ENCODE measurements around the gene RMI1.
"Not testable (repeated sequence)": the region's sequence is repeated elsewhere in the genome, so short reads cannot be mapped to it uniquely, and the experiment has no call there.

RMI1 gene

GRCh38 chr9:84024041-84024575 lies 43.5 kb downstream of the RMI1 start:
- no peak overlapping the region for H3K27ac Mint-ChIP-seq
- no peaks in the 10 kb centered on the region for H3K36me3 Mint-ChIP-seq (ENCODE audit: low read depth)

GRCh38 chr9:84027201-84027600 lies 46.6 kb downstream of the RMI1 start:
- no peak overlapping the region for H3K27ac Mint-ChIP-seq

More at GRCh38 chr9:84024041-84024575, 43.5 kb downstream of the RMI1 start:
- H3K27me3 Mint-ChIP-seq = peaks cover 3% of the 10 kb centered on the region
- H3K4me1 Mint-ChIP-seq (ENCODE audit: low read depth) = no peaks in the 10 kb centered on the region
- no peak overlapping the region for H3K4me3 Mint-ChIP-seq
- no peaks in the 10 kb centered on the region for H3K9me3 Mint-ChIP-seq

GRCh38 chr9:84031534-84031933 lies 50.9 kb downstream of the RMI1 start:
- Mint-ChIP-seq H3K4me1 (ENCODE audit: low read depth) (no peaks in the 10 kb centered on the region), H3K4me3 (no peak overlapping the region), H3K36me3 (ENCODE audit: low read depth) (no peaks in the 10 kb centered on the region), H3K27me3 (peaks cover 6% of the 10 kb centered on the region), H3K9me3 (no peaks in the 10 kb centered on the region), H3K27ac (no peak overlapping the region)

More at GRCh38 chr9:84027201-84027600, 46.6 kb downstream of the RMI1 start:
- no peaks in the 10 kb centered on the region for H3K9me3 Mint-ChIP-seq
- H3K4me1 Mint-ChIP-seq (ENCODE audit: low read depth) = no peaks in the 10 kb centered on the region
- no peak overlapping the region for H3K4me3 Mint-ChIP-seq
- no peaks in the 10 kb centered on the region for H3K36me3 Mint-ChIP-seq (ENCODE audit: low read depth)
- H3K27me3 Mint-ChIP-seq = peaks cover 3% of the 10 kb centered on the region

- H3K27ac Mint-ChIP-seq; H3K4me3 Mint-ChIP-seq; H3K36me3 Mint-ChIP-seq (ENCODE audit: low read depth); H3K4me1 Mint-ChIP-seq (ENCODE audit: low read depth): not testable (repeated sequence)
- H3K27me3 Mint-ChIP-seq = peaks cover 33% of the 10 kb centered on the region
- H3K9me3 Mint-ChIP-seq = peaks cover 13% of the 10 kb centered on the region
Measured at GRCh38 chr9:84041857-84042256, 61.3 kb downstream of the RMI1 start.

- H3K27ac Mint-ChIP-seq = no peak overlapping the region
- H3K4me3 Mint-ChIP-seq = no peak overlapping the region
- H3K36me3 Mint-ChIP-seq (ENCODE audit: low read depth) = peaks cover 5% of the 10 kb centered on the region
- H3K27me3 Mint-ChIP-seq = peaks cover 12% of the 10 kb centered on the region
- H3K4me1 Mint-ChIP-seq (ENCODE audit: low read depth) = no peaks in the 10 kb centered on the region
- H3K9me3 Mint-ChIP-seq = peaks cover 13% of the 10 kb centered on the region
Measured at GRCh38 chr9:84045481-84046097, 65.0 kb downstream of the RMI1 start.

Measured in stimulated activated naive CD8-positive, alpha-beta T cell treated with anti-CD3 and anti-CD28 coated beads, Interleukin-15, Interleukin-2, amounts not matched to agents 100 ng/mL and 50 ng/mL, for 24 hours (primary cell).